Head of caudate nucleus (tissue), 42 donors: ENCODE results near the gene BICRAL.
"Not testable (repeated sequence)": the region's sequence is repeated elsewhere in the genome, so short reads cannot be mapped to it uniquely, and the experiment has no call there.

Experiments used
- DNase-seq, 42 donors: peaks; one replicate each; pipeline versions ENCODE4 v3.0.0 to v3.0.0-alpha.2; 2020 to 2021; ENCODE audit warnings: mixed read lengths in 7 of 42
- intact Hi-C: fragments of 100-400 bp; cut with DNase I; formaldehyde crosslinking; loops from one replicate; pipeline ENCODE4 v1.15.0; 2022

BICRAL gene

DNA sequence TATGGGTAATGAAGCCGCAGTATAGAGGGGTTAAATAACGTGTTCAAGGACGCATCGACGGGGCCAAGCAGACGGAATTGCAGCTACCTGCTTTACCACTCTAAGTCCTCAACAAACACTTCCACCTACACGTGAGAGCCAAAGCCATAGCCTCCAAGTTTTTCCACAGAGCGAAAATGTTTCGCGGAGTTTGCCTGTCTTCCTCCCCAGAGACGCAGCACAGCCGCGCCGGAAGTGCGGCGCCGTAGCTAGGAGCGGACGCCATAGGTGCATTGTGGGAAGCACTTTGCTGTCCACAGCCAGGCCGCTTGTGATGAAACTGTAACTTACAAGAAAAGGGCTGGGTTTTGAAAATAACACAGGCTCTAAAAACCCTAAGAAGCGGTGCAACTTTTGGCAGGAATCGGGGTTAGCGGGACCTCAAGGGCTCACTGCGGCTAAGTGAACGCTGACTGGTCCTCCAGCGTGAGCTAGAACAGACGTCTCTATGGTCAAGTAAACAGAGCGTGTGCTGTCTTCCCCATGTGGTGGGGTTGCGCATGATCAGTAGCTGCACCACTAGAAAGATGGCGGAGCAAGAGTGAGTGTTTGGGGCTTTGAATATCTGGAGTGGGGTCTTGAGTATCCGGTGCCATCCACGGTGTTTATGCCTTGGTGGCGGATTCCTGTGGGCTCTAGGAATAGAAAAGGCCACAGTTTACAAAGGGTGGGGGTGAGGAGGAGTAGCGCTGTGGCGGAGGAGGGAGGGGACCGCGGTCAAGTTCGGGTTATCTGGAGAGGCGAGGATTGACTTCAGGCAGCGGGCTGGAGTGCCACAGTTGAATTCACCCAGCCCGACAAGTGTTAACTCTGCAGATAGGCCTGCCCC, 97.8 kb downstream of the BICRAL start, which contains the start of gene RPL7L1:
Gene RPL7L1, plus strand, starts transcription at position 245 of the 868 bp plus-strand sequence. Its CDS starts 295 bp downstream, at position 540.
- intact Hi-C loops: loop anchor here (5.0 to 10.0 kb wide), 3 partner anchors 97 to 217 kb away; partner anchors contain the start of genes BICRAL and PRPH2
- DNase-seq: peak; percentile 83 to 95 (median 90)

DNA sequence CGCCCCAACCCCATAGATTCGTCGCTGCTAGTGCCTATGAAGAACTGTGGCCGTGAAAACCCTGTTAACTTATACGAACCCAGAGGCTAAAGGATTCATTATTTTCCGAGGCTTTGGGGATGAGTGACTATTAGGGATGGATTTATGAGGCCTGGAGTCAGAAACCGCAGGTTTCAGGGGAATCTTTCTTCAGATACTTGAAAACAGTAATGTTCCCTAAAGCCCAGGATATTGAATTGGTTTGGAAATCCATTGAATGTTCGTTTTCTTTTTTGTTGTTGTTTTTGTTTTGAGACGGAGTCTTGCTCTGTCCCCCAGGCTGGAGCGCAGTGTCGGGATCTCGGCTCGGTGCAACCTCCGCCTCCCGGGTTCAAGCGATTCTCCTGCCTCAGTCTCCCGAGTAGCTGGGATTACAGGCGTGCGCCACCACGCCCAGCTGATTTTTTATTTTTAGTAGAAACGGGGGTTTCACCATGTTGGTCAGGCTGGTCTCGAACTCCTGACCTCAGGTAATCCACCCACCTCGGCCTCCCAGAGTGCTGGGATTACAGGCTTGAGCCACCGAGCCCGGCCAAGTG, 98.5 kb downstream of the BICRAL start:
- intact Hi-C loops, DNase-seq: not testable (repeated sequence)

DNA sequence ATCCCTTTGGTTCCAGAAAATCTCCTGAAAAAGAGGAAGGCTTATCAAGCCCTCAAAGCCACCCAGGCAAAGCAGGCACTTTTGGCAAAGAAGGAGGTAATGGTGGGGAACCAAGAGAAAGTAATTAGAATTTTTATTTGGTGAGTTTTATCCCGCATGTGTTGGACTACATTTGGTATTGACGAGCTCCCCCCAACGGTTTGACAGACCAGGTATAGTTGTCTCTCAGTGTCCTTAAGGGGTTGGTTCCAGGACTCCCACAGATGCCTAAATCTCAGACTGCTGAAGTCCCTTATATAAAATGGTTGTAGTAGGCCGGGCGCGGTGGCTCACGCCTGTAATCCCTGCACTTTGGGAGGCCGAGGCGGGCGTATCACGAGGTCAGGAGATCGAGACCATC, 99.0 kb downstream of the BICRAL start:
- intact Hi-C loops, DNase-seq: not testable (repeated sequence)

DNA sequence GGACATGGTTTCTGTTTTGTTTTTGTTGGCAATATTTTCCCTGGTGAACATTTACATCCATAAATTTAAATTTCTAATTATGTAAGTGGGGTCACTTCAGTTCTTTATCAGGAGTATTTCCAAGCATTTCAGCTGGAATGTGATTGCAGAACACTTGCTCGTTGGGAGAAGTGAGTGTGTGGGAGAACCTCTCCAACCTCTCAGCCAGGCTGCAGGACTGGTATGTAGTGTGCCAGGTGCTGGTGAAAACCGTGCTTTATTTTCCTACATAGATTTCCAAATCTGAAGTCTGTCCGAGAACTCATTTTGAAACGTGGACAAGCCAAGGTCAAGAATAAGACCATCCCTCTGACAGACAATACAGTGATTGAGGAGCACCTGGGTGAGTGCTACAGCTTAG, 103.8 kb downstream of the BICRAL start:
- no peak for DNase-seq
- intact Hi-C loops: no loop called here

DNA sequence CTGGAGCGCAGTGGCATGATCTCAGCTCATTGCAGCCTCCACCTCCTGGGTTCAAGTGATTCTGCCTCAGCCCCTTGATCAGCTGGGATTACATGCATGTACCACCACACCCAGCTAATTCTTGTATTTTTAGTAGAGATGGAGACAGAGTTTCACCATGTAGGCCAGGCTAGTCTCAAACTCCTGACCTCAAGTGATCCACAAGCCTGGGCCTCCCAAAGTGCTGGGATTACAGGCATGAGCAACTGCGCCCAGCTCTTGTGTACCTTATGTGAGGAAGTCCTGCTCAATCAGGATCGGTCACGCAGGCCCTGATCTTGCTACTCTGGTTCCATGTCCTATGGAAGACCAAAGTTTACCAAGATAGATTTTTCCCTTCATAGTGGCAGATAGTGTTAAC, 106.3 kb downstream of the BICRAL start:
- intact Hi-C loops, DNase-seq: not testable (repeated sequence)

DNA sequence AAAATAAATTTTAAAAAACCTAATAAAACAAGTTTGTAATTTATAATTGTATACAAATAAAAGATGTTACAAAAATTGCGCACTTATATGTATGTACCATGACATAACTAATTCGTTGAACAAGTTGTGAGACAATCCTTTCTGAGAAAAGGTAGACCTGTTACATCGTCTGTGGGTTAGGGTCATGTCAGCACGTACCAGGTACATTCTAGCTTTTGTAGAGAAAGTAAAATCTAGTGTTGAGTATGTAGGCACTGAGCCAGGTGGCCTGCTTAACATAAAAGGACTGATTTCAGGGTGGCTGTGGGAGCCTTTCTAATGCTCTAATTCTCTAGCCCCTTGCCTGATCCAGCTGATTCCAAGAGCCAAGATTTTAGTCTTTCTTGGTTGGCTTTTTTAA, 108.0 kb downstream of the BICRAL start:
- intact Hi-C loops: no loop called here
- DNase-seq: no peak

DNA sequence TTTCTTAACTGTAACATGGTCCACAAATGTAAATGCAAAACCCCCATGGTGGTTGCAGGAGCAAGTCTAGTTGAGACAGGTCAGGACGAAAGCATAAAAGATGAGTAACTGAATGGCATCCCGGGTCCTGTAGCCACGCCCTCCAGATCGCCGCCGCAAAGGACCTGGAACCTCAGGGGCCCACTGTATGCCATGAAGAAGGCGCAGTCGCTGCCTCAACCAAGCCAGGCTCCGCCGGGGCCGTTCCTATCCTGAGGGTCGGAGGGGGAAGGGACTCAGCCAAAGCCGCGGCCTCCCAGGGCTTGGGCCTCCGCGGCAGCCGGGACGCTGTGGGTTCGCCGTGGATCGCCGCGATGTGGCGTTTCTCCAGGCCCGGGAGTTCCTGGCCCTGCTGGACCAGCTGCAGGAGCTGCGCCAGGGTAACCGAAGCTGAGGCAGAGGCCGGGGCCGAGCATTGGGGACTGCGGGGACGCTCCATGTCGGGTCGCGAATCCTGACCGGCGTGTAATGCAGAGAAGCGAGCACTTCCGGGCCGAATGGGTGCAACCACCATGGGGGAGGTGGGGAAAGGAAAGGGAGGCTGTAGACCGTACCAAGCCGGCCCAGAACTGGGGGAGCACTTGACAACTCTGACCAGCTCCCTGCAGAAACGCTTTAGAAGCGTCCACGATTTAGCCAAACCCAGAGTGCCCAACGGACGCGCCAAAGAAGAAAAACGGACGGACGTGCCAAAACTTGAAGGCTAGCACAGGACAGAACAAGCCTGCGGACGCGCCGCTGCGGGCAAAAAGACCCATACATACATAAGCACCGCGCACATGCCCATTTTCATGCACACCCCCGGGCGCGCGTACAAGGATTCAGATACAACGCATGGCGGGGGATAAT, 108.7 kb downstream of the BICRAL start:
- peak; percentile 87 to 98 (median 94) for DNase-seq
- intact Hi-C loops: no loop called here

DNA sequence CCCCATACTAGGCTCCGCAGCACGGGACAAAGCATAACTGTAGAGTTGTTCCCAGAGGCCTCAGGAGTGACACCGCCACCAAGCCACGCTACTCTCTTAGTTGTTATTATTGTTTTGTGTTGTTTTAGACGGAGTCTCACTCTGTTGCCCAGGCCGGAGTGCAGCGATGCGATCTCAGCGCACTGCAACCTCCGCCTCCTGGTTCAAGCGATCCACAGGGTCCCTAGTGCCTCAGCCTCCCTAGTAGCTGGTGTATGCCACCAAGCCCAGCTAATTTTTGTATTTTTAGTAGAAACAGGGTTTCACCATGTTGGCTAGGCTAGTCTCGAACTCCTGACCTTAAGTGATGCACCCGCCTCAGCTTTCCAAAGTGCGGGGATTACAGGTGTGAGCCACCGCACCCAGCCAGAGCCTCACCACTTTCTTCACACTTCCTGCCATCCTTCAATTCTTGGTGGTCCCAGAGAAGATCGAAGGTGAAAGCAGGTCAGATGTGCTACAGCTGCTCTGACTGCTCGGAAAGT, 109.4 kb downstream of the BICRAL start:
- DNase-seq: no peak
- intact Hi-C loops: no loop called here

DNA sequence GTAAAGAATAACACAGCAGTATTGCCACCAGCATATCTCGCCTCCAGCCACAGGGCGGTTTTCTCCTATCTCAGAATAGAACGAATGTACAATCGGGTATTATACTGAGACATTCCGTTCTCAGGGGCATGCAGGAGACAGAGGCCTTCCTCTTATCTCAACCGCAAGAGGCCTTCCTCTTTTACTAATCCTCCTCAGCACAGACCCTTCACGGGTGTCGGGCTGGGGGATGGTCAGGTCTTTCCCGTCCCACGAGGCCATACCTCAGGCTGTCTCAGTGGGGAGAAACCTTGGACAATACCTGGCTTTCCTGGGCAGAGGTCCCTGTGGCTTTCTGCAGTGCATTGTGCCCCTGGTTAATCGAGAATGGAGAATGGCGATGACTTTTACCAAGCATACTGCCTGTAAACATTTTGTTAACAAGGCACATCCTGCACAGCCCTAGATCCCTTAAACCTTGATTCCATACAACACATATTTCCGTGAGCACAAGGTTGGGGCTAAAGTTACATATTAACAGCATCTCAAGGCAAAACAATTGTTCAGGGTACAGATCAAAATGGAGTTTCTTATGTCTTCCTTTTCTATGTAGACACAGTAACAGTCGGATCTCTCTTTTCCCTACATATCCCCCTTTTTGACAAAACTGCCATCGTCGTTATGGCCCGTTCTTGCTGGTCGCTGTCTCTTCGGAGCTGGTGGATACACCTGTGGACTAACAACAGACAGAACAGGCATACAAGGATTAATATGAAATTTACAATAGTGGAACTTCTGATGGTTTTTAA, 112.4 kb downstream of the BICRAL start:
- DNase-seq, intact Hi-C loops: not testable (repeated sequence)

DNA sequence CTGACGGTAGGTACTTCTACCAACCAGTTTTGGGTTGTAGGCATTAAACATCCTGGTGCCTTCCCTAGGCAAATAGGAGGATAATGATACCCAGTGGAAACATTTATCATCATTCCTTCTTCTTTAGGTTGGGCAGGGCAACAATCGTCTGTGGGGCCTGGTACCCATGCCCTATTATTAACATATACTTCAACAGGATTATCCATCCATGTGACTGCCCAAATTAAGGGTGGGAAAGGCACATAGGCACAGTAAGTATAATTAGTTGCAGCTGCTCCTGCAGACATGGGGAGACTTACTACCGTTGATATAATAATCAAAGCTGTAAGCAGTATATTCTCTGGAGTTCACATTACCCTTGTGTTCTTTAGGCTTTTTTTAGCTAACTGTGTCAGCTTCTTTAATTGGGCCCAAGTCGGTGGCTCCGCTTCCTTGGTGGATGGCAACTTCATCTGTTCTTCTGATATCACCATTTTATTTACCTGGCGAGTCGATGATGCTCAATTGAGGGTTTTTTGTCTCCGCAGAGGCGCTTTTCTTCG, 114.4 kb downstream of the BICRAL start:
- no peak for DNase-seq
- intact Hi-C loops: no loop called here

DNA sequence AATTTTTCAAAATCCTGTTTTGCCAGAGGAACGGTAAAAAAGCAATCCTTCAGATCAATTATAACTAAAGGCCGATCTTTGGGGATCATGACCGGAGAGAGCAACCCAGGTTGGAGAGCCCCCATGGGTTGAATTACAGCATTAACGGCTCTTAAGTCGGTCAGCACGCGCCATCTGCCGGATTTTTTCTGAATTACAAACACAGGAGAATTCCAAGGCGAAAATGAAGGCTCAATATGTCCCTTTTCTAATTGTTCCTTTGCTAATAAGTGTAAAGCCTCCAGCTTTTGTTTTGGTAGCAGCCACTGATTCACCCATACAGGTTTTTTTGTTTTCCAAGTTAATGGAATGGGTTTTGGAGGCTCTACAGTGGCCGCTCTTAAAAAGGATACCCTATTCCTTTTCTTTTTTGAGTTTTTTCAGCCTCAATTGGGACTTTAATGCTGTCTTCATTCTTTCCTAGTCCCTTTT, 117.1 kb downstream of the BICRAL start:
- intact Hi-C loops: no loop called here

DNA sequence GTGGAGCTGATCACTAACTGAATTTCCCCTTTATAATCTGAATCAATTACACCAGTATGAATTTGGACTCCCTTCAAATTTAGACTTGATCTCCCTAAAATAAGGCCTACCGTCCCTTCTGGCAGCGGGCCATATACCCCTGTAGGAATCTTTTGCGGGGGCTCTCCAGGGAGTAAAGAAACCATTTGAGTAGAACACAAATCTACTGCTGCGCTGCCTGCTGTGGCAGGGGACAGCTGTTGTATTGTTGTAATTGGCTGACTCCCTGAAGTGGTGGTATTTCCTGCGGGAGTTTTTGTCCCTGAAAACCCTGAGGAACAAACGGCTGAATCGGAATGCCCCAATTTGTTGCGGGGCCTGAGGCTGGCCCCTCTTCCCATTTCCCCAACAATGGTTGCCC, 118.0 kb downstream of the BICRAL start:
- intact Hi-C loops: loop anchor here (5.0 kb wide), 1 partner anchor 242 kb away; no protein-coding TSS in a partner anchor
- no peak for DNase-seq

More for the DNA sequence above, 117.1 kb downstream of the BICRAL start:
- peak; percentile 19 to 93 (median 77) for DNase-seq

DNA sequence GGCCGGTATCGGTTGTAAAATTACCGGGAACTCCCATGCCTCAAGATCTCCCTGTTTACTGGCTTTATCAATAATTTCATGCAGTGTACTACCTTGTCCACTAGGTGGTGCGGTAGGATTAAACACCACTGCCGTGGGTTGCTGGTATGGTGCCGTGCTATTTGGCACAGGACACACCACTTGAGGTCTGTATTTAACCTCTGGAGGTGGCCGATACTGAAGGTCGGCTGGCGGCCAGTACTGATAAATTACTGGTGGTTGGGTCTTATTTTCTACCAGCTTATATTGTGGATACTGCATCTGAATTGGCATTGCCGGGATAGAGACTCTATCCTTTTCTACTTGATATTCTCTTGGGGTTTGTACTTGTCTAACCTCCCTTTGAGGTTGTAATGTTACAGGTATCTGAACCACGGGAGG, 119.7 kb downstream of the BICRAL start:
- DNase-seq: peak; percentile 35 to 91 (median 72)
- intact Hi-C loops: loop anchor here (5.0 kb wide), 1 partner anchor 241 kb away; no protein-coding TSS in a partner anchor

DNA sequence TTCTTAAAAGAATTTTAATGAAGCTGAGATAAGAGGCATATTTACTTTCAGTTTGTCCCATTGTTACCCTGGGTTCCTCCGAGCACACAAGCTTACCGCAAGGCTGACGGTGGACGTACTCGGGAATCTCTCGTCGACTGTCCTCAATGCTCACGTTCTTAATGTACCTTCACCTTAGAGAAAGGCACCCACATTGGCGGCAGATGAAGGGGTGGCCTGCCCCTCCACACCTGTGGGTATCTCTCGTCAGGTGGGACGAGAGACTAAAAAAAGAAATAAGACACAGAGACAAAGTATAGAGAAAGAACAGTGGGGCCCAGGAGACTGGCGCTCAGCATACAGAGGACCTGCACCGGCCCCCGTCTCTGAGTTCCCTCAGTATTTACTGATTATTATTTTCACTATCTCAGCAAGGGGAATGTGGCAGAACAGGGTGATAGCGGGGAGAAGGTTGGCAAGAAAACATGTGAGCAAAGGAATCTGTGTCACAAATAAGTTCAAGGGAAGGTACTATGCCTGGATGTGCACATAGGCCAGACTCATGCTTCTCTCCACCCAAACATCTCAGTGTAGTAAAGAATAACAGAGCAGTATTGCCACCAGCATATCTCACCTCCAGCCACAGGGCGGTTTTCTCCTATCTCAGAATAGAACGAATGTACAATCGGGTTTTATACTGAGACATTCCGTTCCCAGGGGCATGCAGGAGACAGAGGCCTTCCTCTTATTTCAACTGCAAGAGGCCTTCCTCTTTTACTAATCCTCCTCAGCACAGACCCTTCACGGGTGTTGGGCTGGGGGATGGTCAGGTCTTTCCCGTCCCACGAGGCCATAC, 120.8 kb downstream of the BICRAL start:
- DNase-seq: not testable (repeated sequence)
- intact Hi-C loops: loop anchor here (5.0 kb wide), 1 partner anchor 240 kb away; no protein-coding TSS in a partner anchor

DNA sequence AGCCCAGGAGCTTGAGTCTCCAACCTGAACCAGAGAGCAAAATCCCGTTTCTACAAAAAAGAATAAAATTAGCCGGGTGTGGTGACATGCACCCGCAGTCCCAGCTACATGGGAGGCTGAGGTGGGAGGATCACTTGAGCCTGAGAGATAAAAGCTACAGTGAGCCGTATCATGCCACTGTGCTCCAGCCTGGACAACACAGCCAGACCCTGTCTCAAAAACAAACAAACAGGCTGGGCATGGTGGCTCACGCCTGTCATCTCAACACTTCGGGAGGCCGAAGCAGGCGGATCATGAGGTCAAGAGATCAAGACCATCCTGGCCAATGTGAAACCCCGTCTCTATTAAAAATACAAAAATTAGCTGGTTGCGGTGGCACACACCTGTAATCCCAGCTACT, 122.6 kb downstream of the BICRAL start:
- intact Hi-C loops: loop anchor here (5.0 kb wide), 1 partner anchor 238 kb away; no protein-coding TSS in a partner anchor
- DNase-seq: no peak

DNA sequence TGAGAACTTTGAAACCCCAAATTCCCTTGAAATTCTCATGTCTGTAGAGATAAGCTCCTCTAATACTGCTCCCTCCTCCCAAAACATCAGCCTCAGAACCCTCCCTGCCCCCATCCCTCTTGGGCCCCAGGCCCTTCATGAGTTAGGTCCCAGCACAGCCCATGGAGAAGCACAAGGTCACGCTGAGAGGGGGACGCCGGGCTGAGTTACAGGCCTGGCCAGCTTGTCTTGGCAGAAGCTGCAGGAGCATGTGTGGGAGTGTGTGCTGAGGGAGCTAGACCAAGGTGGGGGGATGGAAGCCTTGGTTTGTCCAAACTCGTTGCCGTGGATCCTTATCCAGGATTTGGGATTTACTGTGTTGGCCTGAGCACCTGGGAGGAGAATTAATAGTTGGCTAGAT, 125.5 kb downstream of the BICRAL start:
- DNase-seq: peak in 1 of 42 donors; percentile 14

DNA sequence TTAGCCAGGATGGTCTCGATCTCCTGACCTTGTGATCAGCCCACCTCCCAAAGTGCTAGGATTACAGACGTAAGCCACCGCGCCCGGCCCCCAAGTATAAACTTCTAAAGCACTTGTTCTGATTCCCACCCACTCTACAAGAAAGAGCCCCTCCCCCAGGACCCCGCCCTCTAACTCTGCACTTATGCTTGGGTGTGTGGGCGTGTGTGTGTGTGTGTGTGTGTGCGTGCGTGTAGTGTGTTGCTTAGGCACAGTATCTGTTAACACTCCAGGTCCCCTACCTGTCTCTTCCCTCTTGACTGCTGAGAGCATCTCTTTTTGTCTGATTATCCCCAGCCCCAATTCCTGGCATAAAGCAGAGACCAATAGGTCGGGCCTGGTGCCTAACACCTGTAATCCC, 128.0 kb downstream of the BICRAL start:
- intact Hi-C loops: no loop called here
- DNase-seq: peak in 9 of 42 donors; percentile 17 to 50 (median 31)

More for the DNA sequence above, 125.5 kb downstream of the BICRAL start:
- intact Hi-C loops: no loop called here
